Body of pancreas (tissue), 4 donors: ENCODE measurements around the gene TOB2.

Experiments
- POLR2A ChIP-seq, 3 donors: fragments of 450-650 bp; IDR thresholded peaks; one replicate each; pipeline ENCODE4 v1.6.1; 2016; ENCODE audit warnings: antibody characterized with exemption in 3 of 3, mild to moderate bottlenecking in 2 of 3
- TF ChIP-seq, protein P1 (sequence below), 7 experiments: fragments of 450-650 bp in 4 of 7; fragments of 200-600 bp in 3 of 7; sonication (generic) in 3 of 7; IDR thresholded peaks; one replicate each; pipeline ENCODE4 v1.5.1; 2016 to 2019; ENCODE audit warnings: antibody characterized with exemption in 7 of 7

GRCh38 chr22:41478891-41479521 lies 32.4 kb upstream of the TOB2 start:
- TF ChIP-seq, protein P1, sequence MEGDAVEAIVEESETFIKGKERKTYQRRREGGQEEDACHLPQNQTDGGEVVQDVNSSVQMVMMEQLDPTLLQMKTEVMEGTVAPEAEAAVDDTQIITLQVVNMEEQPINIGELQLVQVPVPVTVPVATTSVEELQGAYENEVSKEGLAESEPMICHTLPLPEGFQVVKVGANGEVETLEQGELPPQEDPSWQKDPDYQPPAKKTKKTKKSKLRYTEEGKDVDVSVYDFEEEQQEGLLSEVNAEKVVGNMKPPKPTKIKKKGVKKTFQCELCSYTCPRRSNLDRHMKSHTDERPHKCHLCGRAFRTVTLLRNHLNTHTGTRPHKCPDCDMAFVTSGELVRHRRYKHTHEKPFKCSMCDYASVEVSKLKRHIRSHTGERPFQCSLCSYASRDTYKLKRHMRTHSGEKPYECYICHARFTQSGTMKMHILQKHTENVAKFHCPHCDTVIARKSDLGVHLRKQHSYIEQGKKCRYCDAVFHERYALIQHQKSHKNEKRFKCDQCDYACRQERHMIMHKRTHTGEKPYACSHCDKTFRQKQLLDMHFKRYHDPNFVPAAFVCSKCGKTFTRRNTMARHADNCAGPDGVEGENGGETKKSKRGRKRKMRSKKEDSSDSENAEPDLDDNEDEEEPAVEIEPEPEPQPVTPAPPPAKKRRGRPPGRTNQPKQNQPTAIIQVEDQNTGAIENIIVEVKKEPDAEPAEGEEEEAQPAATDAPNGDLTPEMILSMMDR (IDR thresholded peaks at IDR 0.05), result no peak
- TF ChIP-seq POLR2A (IDR thresholded peaks at IDR 0.05), result no peak
